Keratinocyte (primary cell): ENCODE measurements around the gene SDCCAG8.

Experiments used
- CTCF ChIP-seq, 3 experiments: IDR thresholded peaks in 1 of 3; conservative IDR thresholded peaks in 1 of 3; optimal IDR thresholded peaks in 1 of 3; 2 replicates in 2 of 3; 3 replicates in 1 of 3; pipeline versions ENCODE3 to v1.5.1; 2011; ENCODE audit warnings: low read length in 3 of 3, mild to moderate bottlenecking in 3 of 3, moderate library complexity in 2 of 3, control low read depth in 1 of 3, inconsistent platforms in 1 of 3; ENCODE audit not compliant: insufficient read depth in 2 of 3; ENCODE audit errors: extremely low read depth in 1 of 3
- EZH2 ChIP-seq: IDR thresholded peaks from one replicate; pipeline ENCODE4 v1.6.1; 2012; ENCODE audit warnings: inconsistent platforms, mild to moderate bottlenecking, low read length, moderate library complexity

GRCh38 chr1:243546457-243546856 is 290.6 kb downstream of the SDCCAG8 start:
- TF ChIP-seq CTCF (optimal IDR thresholded peaks at IDR 0.05 in 1 of 3, IDR thresholded peaks at IDR 0.05 in 1 of 3, conservative IDR thresholded peaks at IDR 0.05 in 1 of 3; ENCODE audit: extremely low read depth in 1 of 3, insufficient read depth in 2 of 3, low read length in 3 of 3) (no peak), EZH2 (no peak)
